Astrocyte (in vitro differentiated cells and primary cell): ENCODE measurements around the gene RBFOX2. TPM values are rescaled to one million over a fixed set of nuclear protein-coding genes. Genes with fewer than 3 reads are reported as not detected.

Experiments used
- DNase-seq: peaks from one replicate; pipeline ENCODE4 v3.0.0-alpha.2; 2010; ENCODE audit warnings: low read depth
- FAIRE-seq: peaks from 2 replicates; lab custom pipeline; 2011; peaks lifted over from hg19 to GRCh38; lab: Jason Lieb, UNC
- H2AFZ ChIP-seq: 2 replicates; pipeline ENCODE4 v1.6.0; 2012; ENCODE audit warnings: low read depth, low read length, inconsistent platforms
- H3K27ac ChIP-seq: 2 replicates; pipeline ENCODE4 v1.5.1; 2011; ENCODE audit warnings: low read depth, low read length, inconsistent platforms
- H3K27me3 ChIP-seq: 2 replicates; pipeline ENCODE4 v1.6.0; 2011; ENCODE audit warnings: low read length, inconsistent platforms; ENCODE audit not compliant: insufficient read depth
- H3K36me3 ChIP-seq: 2 replicates; pipeline ENCODE4 v1.5.1; 2011; ENCODE audit warnings: low read length, inconsistent platforms; ENCODE audit not compliant: insufficient read depth
- H3K4me1 ChIP-seq: 2 replicates; pipeline ENCODE4 v1.5.1; 2011; ENCODE audit warnings: low read length, inconsistent platforms; ENCODE audit not compliant: insufficient read depth
- H3K4me2 ChIP-seq: 2 replicates; pipeline ENCODE4 v1.6.0; 2012; ENCODE audit warnings: low read length, inconsistent platforms
- H3K4me3 ChIP-seq: 2 replicates; pipeline ENCODE4 v1.5.1; 2011; ENCODE audit warnings: low read depth, mild to moderate bottlenecking, low read length, inconsistent platforms; ENCODE audit not compliant: insufficient read depth
- H3K79me2 ChIP-seq: 2 replicates; pipeline ENCODE4 v1.6.0; 2012; ENCODE audit warnings: mild to moderate bottlenecking, low read length, inconsistent platforms; ENCODE audit not compliant: insufficient read depth
- H3K9ac ChIP-seq: 2 replicates; pipeline ENCODE4 v1.6.0; 2012; ENCODE audit warnings: mild to moderate bottlenecking, low read length, inconsistent platforms
- H3K9me3 ChIP-seq: 2 replicates; pipeline ENCODE4 v1.5.1; 2012; ENCODE audit warnings: low read depth, mild to moderate bottlenecking, low read length, inconsistent platforms; ENCODE audit not compliant: insufficient read depth
- H4K20me1 ChIP-seq: 2 replicates; pipeline ENCODE4 v1.6.0; 2012; ENCODE audit warnings: low read length, inconsistent platforms; ENCODE audit not compliant: insufficient read depth
- H3K27ac Mint-ChIP-seq: one replicate; pipeline ENCODE4 v1.8.0; 2021; ENCODE audit warnings: mild to moderate bottlenecking, mixed read lengths; ENCODE audit not compliant: unreplicated experiment
- H3K27me3 Mint-ChIP-seq: one replicate; pipeline ENCODE4 v1.8.0; 2021; ENCODE audit warnings: low read depth, mixed read lengths; ENCODE audit not compliant: unreplicated experiment
- H3K36me3 Mint-ChIP-seq: one replicate; pipeline ENCODE4 v1.8.0; 2021; ENCODE audit warnings: low read depth, mixed read lengths; ENCODE audit not compliant: unreplicated experiment
- H3K4me1 Mint-ChIP-seq: one replicate; pipeline ENCODE4 v1.8.0; 2021; ENCODE audit warnings: low read depth, mixed read lengths; ENCODE audit not compliant: unreplicated experiment
- H3K4me3 Mint-ChIP-seq: one replicate; pipeline ENCODE4 v1.8.0; 2021; ENCODE audit warnings: mild to moderate bottlenecking, moderate library complexity, mixed read lengths; ENCODE audit not compliant: unreplicated experiment
- H3K9me3 Mint-ChIP-seq: one replicate; pipeline ENCODE4 v1.8.0; 2021; ENCODE audit warnings: mild to moderate bottlenecking, mixed read lengths; ENCODE audit not compliant: unreplicated experiment
- CTCF ChIP-seq: IDR thresholded peaks from 2 replicates; pipeline ENCODE4 v1.5.1; 2011; ENCODE audit warnings: low read depth, mild to moderate bottlenecking, inconsistent platforms, low read length, moderate library complexity; ENCODE audit not compliant: insufficient read depth
- EZH2 ChIP-seq: IDR thresholded peaks from 2 replicates; pipeline ENCODE4 v1.6.1; 2012; ENCODE audit warnings: mild to moderate bottlenecking, low read length, inconsistent platforms; ENCODE audit not compliant: insufficient read depth
- total RNA-seq: library from RNA; stranded (reverse); gene quantifications from 2 replicates; pipeline ENCODE4 v1.2.1, GENCODE V29; 2021

Gene RBFOX2
- total RNA-seq, 1 donor from 2014 or later = 169 TPM

- Histone ChIP-seq H3K9me3 (no peaks in the 10 kb centered on the region), H3K9ac (peak overlapping the region; percentile 30), H4K20me1 (peaks cover 54% of the 10 kb centered on the region), H3K27ac (peak overlapping the region; percentile 56), H3K4me1 (peaks cover 19% of the 10 kb centered on the region), H3K4me2 (peak overlapping the region; percentile 58), H3K36me3 (no peaks in the 10 kb centered on the region), H3K4me3 (no peak overlapping the region), H3K27me3 (no peaks in the 10 kb centered on the region), H3K79me2 (peaks cover 68% of the 10 kb centered on the region), H2AFZ (no peak overlapping the region)
- TF ChIP-seq CTCF (no peak), EZH2 (no peak)
- Mint-ChIP-seq H3K9me3 (no peaks in the 10 kb centered on the region), H3K27ac (peak overlapping the region; percentile 98), H3K36me3 (peaks cover 7% of the 10 kb centered on the region), H3K4me1 (peaks cover 44% of the 10 kb centered on the region), H3K27me3 (no peaks in the 10 kb centered on the region), H3K4me3 (peak overlapping the region; percentile 71)
- DNase-seq = peak; percentile 82
- peak; percentile 65 for FAIRE-seq
These were observed 128.0 kb downstream of the RBFOX2 start for GRCh38 chr22:35900483-35901168.

GRCh38 chr22:35899736-35900135 is 128.9 kb downstream of the RBFOX2 start:
- Histone ChIP-seq H3K79me2 (peaks cover 70% of the 10 kb centered on the region), H3K27me3 (no peaks in the 10 kb centered on the region), H3K4me2 (peak overlapping the region; percentile 58), H3K4me1 (peaks cover 19% of the 10 kb centered on the region), H3K9ac (no peak overlapping the region), H3K9me3 (no peaks in the 10 kb centered on the region), H2AFZ (no peak overlapping the region), H3K36me3 (no peaks in the 10 kb centered on the region), H4K20me1 (peaks cover 61% of the 10 kb centered on the region), H3K27ac (peak overlapping the region; percentile 56), H3K4me3 (no peak overlapping the region)
- FAIRE-seq = no peak
- TF ChIP-seq CTCF (no peak), EZH2 (no peak)
- H3K36me3 Mint-ChIP-seq = peaks cover 7% of the 10 kb centered on the region
- H3K4me1 Mint-ChIP-seq = peaks cover 49% of the 10 kb centered on the region
- peak overlapping the region; percentile 98 for H3K27ac Mint-ChIP-seq
- H3K9me3 Mint-ChIP-seq = no peaks in the 10 kb centered on the region
- no peak for DNase-seq
- H3K27me3 Mint-ChIP-seq = no peaks in the 10 kb centered on the region
- H3K4me3 Mint-ChIP-seq = no peak overlapping the region

DNA sequence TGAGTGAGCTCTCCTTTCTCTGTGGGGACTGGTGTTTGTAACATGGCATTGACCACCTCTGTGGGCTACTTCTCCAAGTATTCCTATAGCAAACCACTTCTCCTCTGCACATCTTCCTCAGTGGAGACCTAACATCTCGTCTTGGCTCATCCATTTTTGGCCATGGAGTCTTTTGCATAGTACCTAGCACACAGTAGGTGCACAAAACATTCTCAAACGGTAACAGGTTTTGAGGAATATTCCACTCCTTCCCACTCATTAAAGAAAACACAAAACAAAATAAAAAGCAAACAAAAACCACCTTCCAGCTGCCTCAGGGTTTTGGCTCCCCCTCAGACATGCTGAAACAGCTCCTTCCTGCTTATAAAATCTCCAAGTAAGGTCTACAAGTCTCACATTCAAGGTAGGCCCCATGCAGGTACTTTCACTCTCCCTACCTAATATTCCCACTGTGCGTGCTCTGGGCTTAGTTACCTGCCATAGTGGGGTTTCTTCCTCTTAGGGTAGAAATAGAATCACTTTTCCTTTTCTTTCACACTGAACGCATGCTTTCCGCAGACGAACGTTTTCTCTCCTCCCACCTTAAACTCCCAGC is 132.4 kb downstream of the RBFOX2 start:
- no peak overlapping the region for H3K9ac ChIP-seq
- no peaks in the 10 kb centered on the region for H3K27me3 Mint-ChIP-seq
- H3K27ac Mint-ChIP-seq = no peak overlapping the region
- FAIRE-seq (no peak), DNase-seq (no peak)
- H3K4me1 ChIP-seq = peaks cover 34% of the 10 kb centered on the region
- H2AFZ ChIP-seq = no peak overlapping the region
- H3K9me3 ChIP-seq = no peaks in the 10 kb centered on the region
- no peak overlapping the region for H3K27ac ChIP-seq
- H3K27me3 ChIP-seq = no peaks in the 10 kb centered on the region
- H3K36me3 Mint-ChIP-seq = peaks cover 8% of the 10 kb centered on the region
- H3K9me3 Mint-ChIP-seq = no peaks in the 10 kb centered on the region
- no peak for TF ChIP-seq EZH2
- no peak for TF ChIP-seq CTCF
- H3K79me2 ChIP-seq = peaks cover 71% of the 10 kb centered on the region
- H3K4me3 Mint-ChIP-seq = no peak overlapping the region
- no peak overlapping the region for H3K4me3 ChIP-seq
- H4K20me1 ChIP-seq = peaks cover 62% of the 10 kb centered on the region
- no peak overlapping the region for H3K4me2 ChIP-seq
- no peaks in the 10 kb centered on the region for H3K36me3 ChIP-seq
- H3K4me1 Mint-ChIP-seq = peaks cover 60% of the 10 kb centered on the region
